Muscle layer of colon (tissue), 2 donors: ENCODE data around the gene P2RY13.

Experiments
- H3K27ac ChIP-seq: one replicate; pipeline ENCODE4 v1.7.0; 2013; ENCODE audit warnings: low read depth, mild to moderate bottlenecking, low read length, moderate library complexity
- H3K27me3 ChIP-seq, 2 donors: one replicate each; pipeline ENCODE4 v1.7.0; 2013; ENCODE audit warnings: low read length in 2 of 2, mild to moderate bottlenecking in 2 of 2; ENCODE audit not compliant: insufficient read depth in 2 of 2, control insufficient read depth in 1 of 2
- H3K36me3 ChIP-seq: one replicate; pipeline ENCODE4 v1.7.0; 2013; ENCODE audit warnings: mild to moderate bottlenecking, low read length; ENCODE audit not compliant: insufficient read depth
- H3K4me1 ChIP-seq: one replicate; pipeline ENCODE4 v1.7.0; 2013; ENCODE audit warnings: mild to moderate bottlenecking, low read length; ENCODE audit not compliant: insufficient read depth
- H3K4me3 ChIP-seq, 2 donors: one replicate each; pipeline ENCODE4 v1.7.0; 2013; ENCODE audit warnings: low read length in 2 of 2, low read depth in 1 of 2, mild to moderate bottlenecking in 1 of 2, moderate library complexity in 1 of 2
- H3K9ac ChIP-seq: one replicate; pipeline ENCODE4 v1.7.0; 2013; ENCODE audit warnings: low read length
- H3K9me3 ChIP-seq: one replicate; pipeline ENCODE4 v1.7.0; 2013; ENCODE audit warnings: mild to moderate bottlenecking, low read length
- donor health status: abdominal sarcoma.
- donor health status: Adenocarcinoma of cecum.

P2RY13 gene

GRCh38 chr3:151307131-151307530, 22.2 kb downstream of the P2RY13 start:
- H3K36me3 ChIP-seq: no peaks in the 10 kb centered on the region
- no peaks in the 10 kb centered on the region for H3K4me1 ChIP-seq
- H3K9me3 ChIP-seq: no peaks in the 10 kb centered on the region
- no peak overlapping the region for H3K4me3 ChIP-seq
- H3K27me3 ChIP-seq: no peaks in the 10 kb centered on the region
- H3K27ac ChIP-seq: no peak overlapping the region
- H3K9ac ChIP-seq: no peak overlapping the region

- H3K4me1 ChIP-seq: no peaks in the 10 kb centered on the region
- no peaks in the 10 kb centered on the region for H3K9me3 ChIP-seq
- H3K9ac ChIP-seq: no peak overlapping the region
- no peaks in the 10 kb centered on the region for H3K36me3 ChIP-seq
- H3K4me3 ChIP-seq: no peak overlapping the region
- H3K27me3 ChIP-seq: no peaks in the 10 kb centered on the region
- no peak overlapping the region for H3K27ac ChIP-seq
These were observed 23.1 kb downstream of the P2RY13 start for GRCh38 chr3:151306168-151306810.

GRCh38 chr3:151305775-151306151, 23.6 kb downstream of the P2RY13 start:
- H3K9ac ChIP-seq: no peak overlapping the region
- H3K4me3 ChIP-seq: no peak overlapping the region
- no peaks in the 10 kb centered on the region for H3K36me3 ChIP-seq
- no peaks in the 10 kb centered on the region for H3K27me3 ChIP-seq
- H3K27ac ChIP-seq: no peak overlapping the region
- H3K9me3 ChIP-seq: no peaks in the 10 kb centered on the region
- no peaks in the 10 kb centered on the region for H3K4me1 ChIP-seq

- no peak overlapping the region for H3K9ac ChIP-seq
- H3K27me3 ChIP-seq: no peaks in the 10 kb centered on the region
- H3K4me1 ChIP-seq: no peaks in the 10 kb centered on the region
- H3K27ac ChIP-seq: no peak overlapping the region
- no peaks in the 10 kb centered on the region for H3K9me3 ChIP-seq
- no peak overlapping the region for H3K4me3 ChIP-seq
- H3K36me3 ChIP-seq: no peaks in the 10 kb centered on the region
These were observed 24.1 kb downstream of the P2RY13 start for GRCh38 chr3:151305060-151305774.

GRCh38 chr3:151303751-151304150, 25.6 kb downstream of the P2RY13 start:
- H3K36me3 ChIP-seq: no peaks in the 10 kb centered on the region
- H3K4me3 ChIP-seq: no peak overlapping the region
- H3K4me1 ChIP-seq: no peaks in the 10 kb centered on the region
- no peak overlapping the region for H3K27ac ChIP-seq
- no peaks in the 10 kb centered on the region for H3K27me3 ChIP-seq
- no peaks in the 10 kb centered on the region for H3K9me3 ChIP-seq
- no peak overlapping the region for H3K9ac ChIP-seq

- H3K27me3 ChIP-seq: no peaks in the 10 kb centered on the region
- no peak overlapping the region for H3K9ac ChIP-seq
- H3K27ac ChIP-seq: no peak overlapping the region
- H3K9me3 ChIP-seq: no peaks in the 10 kb centered on the region
- no peaks in the 10 kb centered on the region for H3K4me1 ChIP-seq
- no peak overlapping the region for H3K4me3 ChIP-seq
- no peaks in the 10 kb centered on the region for H3K36me3 ChIP-seq
These were observed 27.6 kb downstream of the P2RY13 start for GRCh38 chr3:151301787-151302186.

GRCh38 chr3:151300539-151300938, 28.8 kb downstream of the P2RY13 start:
- Histone ChIP-seq H3K36me3 (no peaks in the 10 kb centered on the region), H3K4me3 (no peak overlapping the region), H3K4me1 (no peaks in the 10 kb centered on the region), H3K27me3 (no peaks in the 10 kb centered on the region), H3K9ac (no peak overlapping the region), H3K9me3 (no peaks in the 10 kb centered on the region), H3K27ac (no peak overlapping the region)

- Histone ChIP-seq H3K9ac (no peak overlapping the region), H3K4me3 (no peak overlapping the region), H3K4me1 (no peaks in the 10 kb centered on the region), H3K27me3 (no peaks in the 10 kb centered on the region), H3K9me3 (no peaks in the 10 kb centered on the region), H3K36me3 (no peaks in the 10 kb centered on the region), H3K27ac (no peak overlapping the region)
These were observed 30.3 kb downstream of the P2RY13 start for GRCh38 chr3:151299006-151299405.

GRCh38 chr3:151297429-151297828, 31.9 kb downstream of the P2RY13 start:
- Histone ChIP-seq H3K4me3 (no peak overlapping the region), H3K27ac (no peak overlapping the region), H3K9me3 (no peaks in the 10 kb centered on the region), H3K9ac (no peak overlapping the region), H3K27me3 (no peaks in the 10 kb centered on the region), H3K4me1 (no peaks in the 10 kb centered on the region), H3K36me3 (no peaks in the 10 kb centered on the region)

GRCh38 chr3:151296226-151296625, 33.1 kb downstream of the P2RY13 start:
- no peaks in the 10 kb centered on the region for H3K4me1 ChIP-seq
- no peaks in the 10 kb centered on the region for H3K36me3 ChIP-seq
- no peak overlapping the region for H3K27ac ChIP-seq
- no peak overlapping the region for H3K4me3 ChIP-seq
- no peak overlapping the region for H3K9ac ChIP-seq
- no peaks in the 10 kb centered on the region for H3K9me3 ChIP-seq
- H3K27me3 ChIP-seq: no peaks in the 10 kb centered on the region

- no peaks in the 10 kb centered on the region for H3K36me3 ChIP-seq
- no peak overlapping the region for H3K9ac ChIP-seq
- no peaks in the 10 kb centered on the region for H3K27me3 ChIP-seq
- H3K27ac ChIP-seq: no peak overlapping the region
- H3K4me3 ChIP-seq: no peak overlapping the region
- no peaks in the 10 kb centered on the region for H3K4me1 ChIP-seq
- no peaks in the 10 kb centered on the region for H3K9me3 ChIP-seq
These were observed 36.2 kb downstream of the P2RY13 start for GRCh38 chr3:151293127-151293526.

GRCh38 chr3:151290673-151291072, 38.7 kb downstream of the P2RY13 start:
- Histone ChIP-seq H3K9me3 (no peaks in the 10 kb centered on the region), H3K4me1 (no peaks in the 10 kb centered on the region), H3K9ac (no peak overlapping the region), H3K36me3 (no peaks in the 10 kb centered on the region), H3K27me3 (no peaks in the 10 kb centered on the region), H3K4me3 (no peak overlapping the region), H3K27ac (no peak overlapping the region)
